Mesenteric fat pad (tissue), 1 donor: ENCODE measurements around the gene KRTAP12-1. TPM values are rescaled to one million over a fixed set of nuclear protein-coding genes. Genes with fewer than 3 reads are reported as not detected.

Source experiments
- DNase-seq: peaks from one replicate; pipeline ENCODE4 v3.0.0-alpha.2; 2020; ENCODE audit warnings: low spot score
- long read RNA-seq: library from polyadenylated mRNA; unstranded; transcript quantifications from one replicate; pipeline ENCODE4 v2.0.0, GENCODE V29; 2020
- total RNA-seq: library from RNA; stranded (reverse); fragmentation: NEBNext Ultra II Directional; extraction: Animal tissue kit (Norgen Biotek cat#: 25700); gene quantifications from one replicate; pipeline ENCODE4 v1.2.1, GENCODE V29; 2021
- donor health status: DM: yes; HTN: yes; CAD: no.

Gene KRTAP12-1, protein sequence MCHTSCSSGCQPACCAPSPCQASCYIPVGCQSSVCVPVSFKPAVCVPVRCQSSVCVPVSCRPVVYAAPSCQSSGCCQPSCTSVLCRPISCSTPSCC
- total RNA-seq: not detected
- long read RNA-seq: 0 reads

DNA sequence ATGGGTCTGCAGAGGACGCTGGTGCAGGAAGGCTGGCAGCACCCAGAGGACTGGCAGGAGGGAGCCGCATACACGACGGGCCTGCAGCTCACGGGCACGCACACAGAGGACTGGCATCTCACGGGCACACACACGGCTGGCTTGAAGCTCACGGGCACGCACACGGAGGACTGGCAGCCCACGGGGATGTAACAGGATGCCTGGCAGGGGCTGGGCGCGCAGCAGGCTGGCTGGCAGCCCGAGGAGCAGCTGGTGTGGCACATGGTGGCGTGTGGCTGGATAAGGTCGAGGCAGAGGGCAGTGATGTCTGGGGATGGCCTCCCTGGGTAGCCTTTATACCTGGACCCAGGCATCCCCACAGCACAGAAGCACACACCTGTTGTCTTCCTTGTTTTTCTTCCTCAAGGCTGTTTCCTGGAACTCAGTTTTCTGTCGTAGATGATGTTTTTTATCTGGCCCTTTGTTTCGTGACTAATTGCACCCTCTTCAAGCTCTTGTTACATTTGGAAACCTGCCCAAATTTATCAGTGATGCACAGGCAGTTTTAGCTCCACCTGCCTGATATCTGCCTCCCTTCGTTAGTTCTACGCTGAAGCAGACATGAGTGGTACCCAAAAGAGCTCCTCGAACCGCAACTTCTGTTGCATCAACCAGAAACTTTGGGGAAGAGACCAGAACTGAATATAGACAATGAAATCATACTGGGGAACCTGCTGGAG lies at the start of gene KRTAP12-1:
Gene KRTAP12-1, minus strand, starts transcription at position 303 of the 719 bp plus-strand sequence. Its CDS starts 40 bp downstream, at position 263.
- DNase-seq: no peak

DNA sequence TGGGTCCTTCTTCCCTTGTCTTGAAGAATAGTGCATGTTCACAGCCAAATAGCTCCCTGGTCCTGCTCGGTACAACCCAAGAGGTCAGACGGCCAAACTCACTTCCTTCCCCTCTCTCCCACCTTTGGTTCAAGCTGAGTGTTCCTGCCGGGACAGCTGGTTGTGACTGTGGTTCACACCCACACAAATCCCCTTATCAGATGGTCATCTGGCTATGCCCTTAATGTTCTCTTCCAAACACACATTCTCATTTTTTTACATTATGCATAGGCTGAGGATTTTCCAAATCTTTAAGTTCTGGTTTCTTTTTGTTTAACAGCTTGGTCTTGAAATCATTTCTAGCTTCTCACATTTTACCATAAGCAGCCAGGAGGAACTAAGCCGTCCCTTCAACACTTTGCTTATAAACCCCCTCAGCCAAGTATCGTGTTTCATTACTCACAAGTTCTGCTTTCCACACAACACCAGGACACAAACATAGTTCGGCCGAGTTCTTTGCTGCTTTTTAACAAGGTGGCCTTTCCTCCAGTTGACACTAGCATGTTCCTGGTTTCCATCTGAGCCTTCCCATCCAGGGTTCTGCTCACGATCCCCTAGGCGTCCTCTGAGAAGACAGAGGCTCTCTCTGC lies 49.1 kb upstream of the KRTAP12-1 start:
- no peak for DNase-seq

DNA sequence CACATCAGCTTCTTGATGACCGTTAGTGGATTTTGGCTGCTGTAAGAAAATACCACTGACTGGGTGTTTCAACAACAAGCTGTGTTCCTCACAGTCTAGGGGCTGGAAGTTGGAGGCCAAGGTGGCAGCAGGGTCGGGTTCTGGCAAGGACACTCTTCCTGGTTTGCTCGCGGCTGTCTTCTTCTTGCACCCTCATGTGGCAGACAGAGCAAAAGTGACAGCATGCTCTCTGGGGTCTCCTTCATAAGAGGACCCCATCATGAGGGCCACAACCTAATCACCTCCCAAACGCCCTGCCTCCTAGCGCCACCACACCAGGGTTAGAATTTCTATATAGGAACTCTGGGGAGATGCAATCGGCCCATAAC lies 48.0 kb upstream of the KRTAP12-1 start:
- no peak for DNase-seq

DNA sequence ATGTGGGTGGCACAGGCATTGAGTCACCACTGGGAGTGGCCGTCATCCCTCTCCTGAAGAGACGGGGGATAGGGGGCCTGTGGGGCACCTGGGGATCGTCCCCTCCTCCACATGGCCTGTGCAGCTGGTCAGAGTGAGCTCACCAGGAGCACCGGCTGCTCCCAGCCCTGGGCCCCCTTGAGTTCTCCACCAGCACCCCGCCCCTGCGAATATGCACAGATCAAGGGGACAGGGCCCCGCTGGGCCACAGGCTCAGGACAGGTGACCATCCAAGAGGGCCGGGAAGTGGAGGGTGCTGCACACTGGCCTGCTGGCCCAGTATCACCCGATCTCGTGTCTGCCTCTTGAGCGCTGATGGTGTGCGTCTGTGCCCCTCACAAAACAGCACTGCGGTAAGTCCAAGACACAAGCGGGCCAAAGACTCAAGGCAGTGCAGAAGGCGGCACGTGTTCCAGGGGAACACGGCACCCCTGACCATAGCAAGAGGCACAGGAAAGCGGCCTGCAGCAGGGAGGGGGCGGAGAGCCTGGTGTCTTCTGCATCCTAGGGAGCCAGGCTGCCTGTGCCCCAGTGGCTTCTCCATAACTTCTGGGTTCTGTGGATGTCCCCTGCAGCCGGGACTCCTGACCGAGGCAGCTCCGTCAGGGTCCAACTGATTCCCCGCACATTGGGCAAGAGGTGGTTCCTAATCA lies 47.5 kb upstream of the KRTAP12-1 start:
- DNase-seq: peak; percentile 86

DNA sequence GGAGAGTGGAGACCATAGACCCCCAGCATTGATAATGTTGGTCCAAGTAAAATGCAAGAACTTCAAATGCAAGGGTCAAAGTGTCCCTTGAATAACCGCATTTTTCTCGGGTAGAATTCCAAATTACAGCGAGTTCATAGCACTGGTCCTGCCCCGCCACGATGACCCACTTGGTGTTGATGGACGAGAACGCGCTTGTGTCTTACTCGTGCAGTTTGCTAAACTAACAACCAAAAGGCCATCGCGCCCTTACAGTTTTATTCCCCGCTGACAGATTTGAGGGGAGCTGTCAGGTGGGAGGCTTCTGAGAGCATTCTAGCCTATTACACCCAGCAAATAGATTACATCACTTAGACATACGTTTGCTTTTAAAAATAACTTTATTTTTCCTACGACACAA lies 46.8 kb upstream of the KRTAP12-1 start:
- peak; percentile 59 for DNase-seq

DNA sequence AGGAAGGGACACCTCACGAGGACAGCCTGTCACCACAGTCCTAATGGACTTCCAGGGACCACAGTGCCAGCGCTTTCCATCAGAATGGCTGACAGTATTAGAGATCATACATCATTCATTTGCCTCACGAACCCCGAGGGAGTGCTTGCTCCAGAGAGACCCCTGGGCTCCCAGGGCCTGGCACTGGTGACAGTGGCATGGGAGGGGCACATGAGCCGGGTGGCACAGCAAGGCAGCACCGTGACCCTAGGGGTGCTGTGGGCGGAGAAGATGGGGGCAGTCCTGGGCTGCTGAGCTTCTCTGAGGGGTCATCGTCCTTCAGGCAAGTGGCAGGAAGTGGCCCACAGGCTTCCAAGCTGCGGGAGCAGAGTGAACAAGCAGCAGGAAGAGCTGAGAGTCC lies 45.8 kb upstream of the KRTAP12-1 start:
- DNase-seq: peak; percentile 68

DNA sequence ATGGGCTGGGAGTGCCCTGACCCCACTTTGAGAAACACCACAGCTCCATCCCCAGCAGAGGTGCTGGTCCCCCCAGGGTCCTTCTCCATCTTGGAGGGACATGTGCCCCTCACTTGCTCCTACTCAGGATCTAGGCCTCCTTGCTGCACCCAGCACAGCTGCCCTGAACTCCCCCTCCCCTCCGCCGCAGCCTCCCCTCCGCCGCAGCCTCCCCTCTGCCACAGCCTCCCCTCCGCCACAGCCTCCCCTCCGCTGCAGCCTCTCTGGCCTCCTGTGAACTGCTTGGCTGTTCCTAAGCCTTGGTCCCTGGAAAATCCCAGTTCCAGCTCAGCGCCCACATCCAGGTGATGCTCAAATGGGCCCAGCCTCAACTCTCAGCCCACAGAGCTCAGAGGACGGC lies 45.4 kb upstream of the KRTAP12-1 start:
- DNase-seq: no peak

DNA sequence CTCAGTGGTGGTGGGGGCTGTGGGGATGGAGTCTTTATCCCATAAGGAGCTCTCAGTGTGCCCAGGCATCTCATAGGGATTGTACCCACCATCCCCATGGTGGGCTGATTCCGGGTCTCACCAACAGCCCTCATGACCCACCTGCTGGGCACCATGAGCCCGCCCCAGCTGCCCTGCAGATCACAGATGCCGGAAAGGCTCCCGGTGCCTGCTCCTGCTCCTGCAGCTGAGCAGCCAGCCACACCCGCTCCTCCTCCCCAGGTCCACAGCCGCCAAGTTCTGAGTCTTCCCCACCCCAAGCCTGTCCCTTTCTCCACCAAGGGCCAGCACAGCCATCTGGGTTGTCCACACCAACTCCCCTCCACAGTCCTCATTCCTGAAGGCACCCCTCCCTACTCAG lies 44.9 kb upstream of the KRTAP12-1 start:
- peak; percentile 73 for DNase-seq

DNA sequence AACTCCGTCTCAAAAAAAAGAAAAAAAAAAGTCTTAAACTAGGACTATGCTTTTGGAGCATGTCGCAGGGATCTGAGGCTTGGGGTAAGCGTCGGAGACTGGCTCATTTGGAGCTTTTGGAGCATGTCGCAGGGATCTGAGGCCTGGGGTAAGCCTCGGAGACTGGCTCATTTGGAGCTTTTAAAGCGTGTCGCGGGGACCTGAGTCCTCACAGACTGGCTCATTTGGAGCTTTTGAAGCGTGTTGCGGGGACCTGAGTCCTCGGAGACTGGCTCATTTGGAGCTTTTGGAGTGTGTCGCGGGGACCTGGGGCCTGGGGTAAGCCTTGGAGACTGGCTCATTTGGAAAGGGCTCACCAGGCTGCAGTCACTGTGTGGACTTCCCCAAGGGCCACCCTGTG lies 43.0 kb upstream of the KRTAP12-1 start:
- peak; percentile 49 for DNase-seq

DNA sequence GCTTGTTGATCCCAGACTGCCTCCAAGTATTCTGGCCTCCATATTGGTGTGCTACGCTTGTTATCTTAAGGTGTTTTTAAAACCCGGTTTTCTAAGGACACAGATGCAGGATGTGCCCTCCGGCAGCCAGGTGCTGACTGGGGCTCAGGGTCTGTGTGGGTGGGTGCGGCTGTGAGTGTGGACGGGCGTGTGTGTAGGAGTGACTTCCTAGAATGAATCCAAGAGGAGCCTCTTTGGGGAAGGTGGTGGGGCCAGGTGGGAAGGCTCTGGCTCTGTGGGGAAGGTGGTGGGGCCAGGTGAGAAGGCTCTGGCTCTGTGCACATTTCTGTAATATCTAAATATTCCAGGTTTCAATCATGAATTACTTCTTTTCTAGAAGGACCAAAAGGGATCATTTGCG lies 42.2 kb upstream of the KRTAP12-1 start:
- peak; percentile 65 for DNase-seq

DNA sequence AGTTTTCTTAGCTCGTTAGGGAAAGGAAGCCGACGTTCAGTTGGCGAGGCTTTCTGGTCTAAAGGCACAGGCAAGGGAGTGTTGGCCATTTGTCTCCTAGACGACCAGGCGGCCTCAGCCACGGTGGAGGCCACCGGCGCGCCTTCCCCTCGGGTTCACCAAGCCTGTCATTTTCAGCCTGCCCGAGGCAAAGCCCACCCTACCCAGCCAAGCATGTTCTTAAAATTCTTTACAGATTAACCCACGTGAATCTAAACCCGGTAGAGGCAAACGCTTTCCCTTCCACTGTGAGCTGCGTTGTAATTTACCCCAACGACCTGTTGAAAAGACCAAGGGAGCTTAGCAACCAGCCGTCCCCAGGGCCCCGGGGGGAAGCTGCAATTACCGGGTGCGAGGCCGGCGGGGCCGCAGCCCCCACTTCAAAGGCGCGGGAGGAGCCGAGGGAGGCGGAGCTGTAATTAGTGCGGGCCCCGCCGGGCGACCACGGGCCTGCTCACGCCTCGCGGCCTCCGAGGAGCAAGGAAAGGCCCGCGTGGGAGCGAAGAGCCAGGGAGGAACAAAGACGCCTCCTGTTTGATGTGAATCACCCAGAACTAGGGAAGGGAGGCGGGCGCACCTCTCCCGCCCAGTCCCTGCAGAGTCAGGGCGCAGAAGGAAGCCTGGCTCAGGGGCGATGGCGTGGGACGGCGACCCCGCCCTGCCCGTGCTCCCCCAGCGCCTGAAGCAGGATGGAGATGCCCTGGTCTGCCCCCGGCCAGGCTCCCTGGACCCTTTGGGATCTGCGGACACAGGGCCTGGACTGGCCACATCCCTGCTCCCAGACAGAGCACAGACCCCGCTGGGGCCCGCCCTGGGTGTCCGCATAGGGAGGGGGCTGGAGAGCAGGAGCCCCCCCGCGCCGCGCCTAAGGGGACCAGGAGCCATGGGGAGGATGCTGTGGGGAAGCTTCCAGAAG lies 41.5 kb upstream of the KRTAP12-1 start:
- DNase-seq: peak; percentile 86

DNA sequence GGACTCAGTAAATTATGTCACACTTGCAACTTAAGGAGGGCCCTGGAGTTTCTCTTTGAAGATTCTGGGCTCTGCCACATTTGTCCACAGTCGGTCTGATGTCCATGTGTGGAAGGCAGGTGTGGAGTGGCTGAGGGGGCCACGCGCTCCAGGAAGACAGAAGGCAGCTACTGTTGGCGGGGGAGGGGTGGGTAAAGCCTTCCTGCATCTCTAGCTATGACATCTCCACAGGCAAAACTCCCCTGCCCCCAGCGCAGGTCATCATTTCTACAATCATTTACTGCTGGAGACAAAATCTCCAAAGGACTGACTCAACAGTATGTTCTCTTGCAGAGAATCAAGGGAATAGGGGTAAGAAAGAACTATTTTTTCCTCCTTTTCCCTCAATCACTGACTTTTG lies 40.8 kb upstream of the KRTAP12-1 start:
- peak; percentile 51 for DNase-seq

DNA sequence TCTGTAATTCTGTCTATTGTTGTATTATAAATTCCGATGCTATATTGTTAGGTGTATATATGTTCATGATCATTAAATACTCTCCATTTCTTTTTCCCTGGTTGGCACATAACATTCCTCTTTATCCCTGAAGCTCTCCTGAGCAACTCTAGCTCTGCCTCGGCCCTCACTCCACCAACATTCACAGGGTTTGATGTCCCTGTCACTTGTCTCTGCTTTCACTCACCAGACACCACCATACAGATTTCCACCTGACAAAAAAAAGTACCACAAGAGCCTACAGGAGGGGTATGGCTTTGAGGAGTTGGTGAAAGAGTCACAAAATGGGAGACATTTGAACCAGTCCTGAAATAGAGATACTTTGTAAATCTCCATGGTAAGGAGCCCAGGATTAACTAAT lies 38.2 kb upstream of the KRTAP12-1 start:
- no peak for DNase-seq

DNA sequence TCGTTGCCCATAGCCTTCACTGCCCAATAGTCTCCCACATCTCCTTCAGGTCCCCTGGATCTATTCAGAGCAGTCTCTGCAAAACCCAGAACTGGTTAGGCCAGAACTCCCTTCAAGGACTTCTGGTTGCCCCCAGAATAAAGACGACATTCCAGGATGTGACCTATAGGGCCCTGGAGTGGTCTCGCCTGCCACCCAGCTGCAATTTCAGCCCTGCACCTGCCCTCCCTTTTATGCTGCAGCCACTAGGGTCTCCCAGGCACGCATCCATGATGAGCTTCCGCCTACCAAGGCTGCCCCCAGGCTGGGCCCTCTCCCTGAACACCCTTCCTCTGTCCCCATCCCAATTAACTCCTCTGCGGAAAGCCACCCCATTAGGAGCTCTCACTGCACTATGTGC lies 36.6 kb upstream of the KRTAP12-1 start:
- peak; percentile 60 for DNase-seq

DNA sequence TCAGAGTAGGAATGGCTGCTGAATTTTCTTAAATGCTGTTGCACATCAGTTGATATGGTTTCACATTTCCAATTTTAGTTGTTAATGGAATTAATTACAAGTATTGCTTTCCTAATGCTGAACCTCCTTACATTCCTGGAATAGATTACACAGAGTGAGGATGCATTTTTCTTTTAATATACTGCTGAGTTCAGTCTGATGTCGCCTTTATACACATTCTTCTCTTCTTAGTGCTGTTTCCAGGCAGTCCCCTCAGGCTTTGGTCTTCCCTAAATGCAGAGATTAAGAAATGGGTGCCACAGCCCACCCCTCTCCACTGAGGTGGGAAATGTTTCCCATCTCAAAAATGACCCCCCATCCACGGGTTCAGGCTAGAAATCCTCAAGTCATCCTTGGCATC lies 36.1 kb upstream of the KRTAP12-1 start:
- DNase-seq: no peak

DNA sequence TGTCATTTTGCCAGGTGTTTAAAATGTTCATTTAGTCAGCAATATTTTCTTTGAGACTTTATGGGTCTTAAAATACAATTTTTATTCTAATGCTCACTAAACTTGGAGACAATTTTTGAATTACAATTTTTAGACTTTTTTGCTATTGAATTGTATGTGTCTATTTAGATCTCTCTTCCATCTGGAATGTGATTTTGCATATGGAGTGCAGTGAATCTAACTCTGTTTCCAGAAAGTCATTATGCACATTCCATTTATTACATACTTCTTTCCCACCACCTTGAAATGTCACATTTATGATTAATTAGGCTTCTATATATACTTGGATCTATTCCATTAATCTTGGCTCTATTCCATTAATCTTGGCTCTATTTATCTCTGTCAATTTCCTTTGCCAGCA lies 35.0 kb upstream of the KRTAP12-1 start:
- DNase-seq: no peak

DNA sequence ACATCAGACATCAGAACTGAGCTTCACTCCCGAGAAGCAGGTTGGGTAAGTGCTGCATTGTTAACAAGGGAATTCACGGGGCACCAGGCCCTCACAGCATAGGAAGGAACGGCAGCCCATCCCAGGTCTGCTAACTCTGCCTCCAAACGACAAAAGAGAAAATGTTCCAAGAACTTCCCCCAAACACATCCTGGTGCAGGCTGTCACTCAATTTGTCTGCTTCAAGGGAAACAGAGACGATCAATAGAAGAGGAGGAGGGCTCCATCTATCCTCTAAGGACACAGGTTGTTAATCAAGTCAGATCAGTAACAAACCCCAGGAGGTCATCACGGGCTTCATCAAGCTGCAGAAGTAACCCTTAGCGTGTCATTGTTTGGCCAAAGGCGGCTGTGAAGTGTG lies 32.9 kb upstream of the KRTAP12-1 start:
- DNase-seq: peak; percentile 8

DNA sequence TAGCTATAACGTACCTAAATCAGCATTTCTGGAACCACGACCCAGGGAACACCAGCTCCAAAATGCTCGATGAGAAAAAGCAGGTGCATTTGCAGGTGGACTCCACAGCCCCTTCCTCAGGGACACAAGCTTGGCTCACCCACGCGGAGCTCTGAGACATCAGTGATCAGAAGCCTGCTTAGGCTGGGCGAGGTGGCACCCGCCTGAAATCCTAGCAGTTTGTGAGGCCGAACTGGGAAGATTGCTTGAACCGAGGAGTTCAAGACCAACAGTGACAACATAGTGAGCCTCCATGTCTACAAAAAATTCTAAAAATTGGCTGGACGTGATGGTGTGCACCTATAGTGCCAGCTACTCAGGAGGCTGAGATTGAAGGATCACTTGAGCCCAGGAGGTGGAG lies 31.9 kb upstream of the KRTAP12-1 start:
- peak; percentile 67 for DNase-seq

DNA sequence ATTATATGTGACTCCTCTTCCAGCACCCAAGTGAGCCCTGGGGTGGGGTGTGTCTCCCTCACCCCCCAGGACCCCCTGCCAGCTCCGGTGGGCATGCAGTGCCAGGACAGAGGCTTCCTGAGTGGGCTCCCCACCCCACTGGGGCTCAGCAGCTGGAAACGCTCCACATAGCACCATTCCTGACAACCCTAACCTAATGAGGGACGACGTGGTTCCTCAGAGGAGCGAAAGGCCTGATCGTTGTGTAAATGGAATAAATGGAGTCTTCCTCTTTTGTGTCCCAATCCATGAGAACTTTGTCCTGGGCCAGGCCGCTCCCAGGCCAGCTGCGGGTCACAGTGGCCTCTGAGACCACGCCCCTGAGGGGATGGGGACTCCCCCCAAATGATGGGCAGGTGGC lies 31.2 kb upstream of the KRTAP12-1 start:
- peak; percentile 74 for DNase-seq

DNA sequence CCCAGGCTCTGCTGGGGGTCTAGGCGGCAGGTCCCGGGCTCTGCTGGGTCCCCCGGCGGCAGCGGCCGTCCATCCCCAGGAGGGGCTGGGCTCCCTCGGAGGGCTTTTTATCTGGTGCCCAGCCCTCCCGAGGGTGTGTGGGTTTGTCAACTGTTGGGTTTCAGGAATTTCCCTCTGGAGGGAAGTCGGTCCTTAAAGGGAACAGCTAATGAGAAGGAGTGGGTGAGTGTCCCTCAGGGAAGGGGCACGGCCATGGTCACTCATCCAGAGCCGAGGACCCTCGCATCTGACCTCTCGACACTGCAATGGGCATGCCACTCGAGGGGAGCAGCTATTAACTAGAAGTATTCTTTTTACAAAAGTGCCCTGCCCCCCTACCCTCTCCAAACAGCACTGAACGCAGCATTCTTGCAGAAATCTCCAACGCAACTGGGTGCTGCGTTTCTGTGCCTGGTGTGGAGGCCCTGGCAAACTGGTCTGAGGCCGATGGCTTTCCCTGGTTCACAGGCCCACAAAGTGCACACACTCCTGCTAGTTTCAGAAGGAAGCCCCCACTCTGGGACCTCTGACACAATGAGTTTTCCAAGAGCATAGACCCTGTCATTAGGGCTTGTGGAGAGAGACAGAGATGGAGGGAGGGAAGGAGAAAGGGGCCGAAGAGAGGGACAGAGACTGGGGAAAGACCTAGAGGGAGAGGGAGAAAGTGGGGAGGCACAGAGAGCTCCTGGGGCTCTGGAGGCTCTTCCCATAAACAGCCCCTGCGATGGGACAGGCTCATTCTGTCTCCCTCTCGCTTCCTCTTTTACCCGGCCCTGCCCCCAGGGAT lies 30.5 kb upstream of the KRTAP12-1 start:
- DNase-seq: peak; percentile 24
